ENCODE data around the gene PNLIPRP2.

The PNLIPRP2 gene

GRCh38 chr10:116660860-116661259, 40.1 kb downstream of the PNLIPRP2 start:
- Histone ChIP-seq H2BK5ac (ENCODE audit: low read depth, low read length, poor library complexity, severe bottlenecking) (no peak overlapping the region), H3K27ac (ENCODE audit: low read length, poor library complexity, severe bottlenecking) (no peak overlapping the region), H2BK120ac (ENCODE audit: low read depth, low read length) (no peak overlapping the region), H3K9me3 (ENCODE audit: control insufficient read depth, low read length) (no peaks in the 10 kb centered on the region), H4K91ac (ENCODE audit: low read length) (no peak overlapping the region), H2BK15ac (ENCODE audit: low read depth, poor library complexity, severe bottlenecking) (no peak overlapping the region), H3K4me2 (ENCODE audit: low read length, poor library complexity, severe bottlenecking) (no peak overlapping the region), H2AK5ac (ENCODE audit: low read length, severe bottlenecking) (no peak overlapping the region), H3K4me3 (ENCODE audit: insufficient read depth in 1 of 2, low read depth in 1 of 2, low read length in 2 of 2) (no peak overlapping the region), H3K79me1 (replicated peaks; ENCODE audit: low read length, poor library complexity, severe bottlenecking) (no peaks in the 10 kb centered on the region), H3K4me1 (ENCODE audit: control insufficient read depth, insufficient read depth, low read depth, low read length) (no peaks in the 10 kb centered on the region), H3K14ac (ENCODE audit: low read length in 2 of 2) (no peak overlapping the region), H3K23ac (ENCODE audit: low read length in 2 of 2) (no peak overlapping the region), H3K27me3 (ENCODE audit: control insufficient read depth in 1 of 2, insufficient read depth in 1 of 2, low read length in 2 of 2) (peaks cover 23 to 27% of the 10 kb centered on the region in 2 experiments), H2AFZ (ENCODE audit: low read depth, low read length) (no peak overlapping the region), H3K36me3 (ENCODE audit: control insufficient read depth in 1 of 2, insufficient read depth in 2 of 2, low read depth in 1 of 2, low read length in 2 of 2) (no peaks in the 10 kb centered on the region), H3K4ac (ENCODE audit: low read depth in 1 of 2, low read length in 2 of 2) (no peak overlapping the region), H3K18ac (ENCODE audit: low read depth in 1 of 2, low read length in 2 of 2) (no peak overlapping the region), H3K9ac (ENCODE audit: low read length) (no peak overlapping the region), H2BK12ac (ENCODE audit: low read length in 2 of 2) (no peak overlapping the region), H4K8ac (ENCODE audit: low read length) (no peak overlapping the region)
- 47% methylated on average over 5 of the region's 5 CpGs for WGBS
- no peak for DNase-seq

- no peak overlapping the region for H2BK5ac ChIP-seq (ENCODE audit: low read depth, low read length, poor library complexity, severe bottlenecking)
- H3K4me1 ChIP-seq (ENCODE audit: control insufficient read depth, insufficient read depth, low read depth, low read length) = no peaks in the 10 kb centered on the region
- no peaks in the 10 kb centered on the region for H3K79me1 ChIP-seq (replicated peaks; ENCODE audit: low read length, poor library complexity, severe bottlenecking)
- no peak overlapping the region for H3K14ac ChIP-seq (ENCODE audit: low read length in 2 of 2)
- H3K9ac ChIP-seq (ENCODE audit: low read length) = no peak overlapping the region
- no peak overlapping the region for H2BK12ac ChIP-seq (ENCODE audit: low read length in 2 of 2)
- no peak overlapping the region for H2AK5ac ChIP-seq (ENCODE audit: low read length, severe bottlenecking)
- H3K4ac ChIP-seq (ENCODE audit: low read depth in 1 of 2, low read length in 2 of 2) = no peak overlapping the region
- no peaks in the 10 kb centered on the region for H3K9me3 ChIP-seq (ENCODE audit: control insufficient read depth, low read length)
- H3K18ac ChIP-seq (ENCODE audit: low read depth in 1 of 2, low read length in 2 of 2) = no peak overlapping the region
- peaks cover 22 to 36% of the 10 kb centered on the region in 2 experiments for H3K27me3 ChIP-seq (ENCODE audit: control insufficient read depth in 1 of 2, insufficient read depth in 1 of 2, low read length in 2 of 2)
- no peak overlapping the region for H2BK15ac ChIP-seq (ENCODE audit: low read depth, poor library complexity, severe bottlenecking)
- no peak overlapping the region for H3K23ac ChIP-seq (ENCODE audit: low read length in 2 of 2)
- no peaks in the 10 kb centered on the region for H3K36me3 ChIP-seq (ENCODE audit: control insufficient read depth in 1 of 2, insufficient read depth in 2 of 2, low read depth in 1 of 2, low read length in 2 of 2)
- no peak overlapping the region for H3K4me2 ChIP-seq (ENCODE audit: low read length, poor library complexity, severe bottlenecking)
- no peak overlapping the region for H2BK120ac ChIP-seq (ENCODE audit: low read depth, low read length)
- WGBS = 85% methylated on average over 7 of the region's 7 CpGs
- no peak for DNase-seq
- H3K27ac ChIP-seq (ENCODE audit: low read length, poor library complexity, severe bottlenecking) = no peak overlapping the region
- no peak overlapping the region for H4K91ac ChIP-seq (ENCODE audit: low read length)
- no peak overlapping the region for H2AFZ ChIP-seq (ENCODE audit: low read depth, low read length)
- no peak overlapping the region for H4K8ac ChIP-seq (ENCODE audit: low read length)
- H3K4me3 ChIP-seq (ENCODE audit: insufficient read depth in 1 of 2, low read depth in 1 of 2, low read length in 2 of 2) = no peak overlapping the region
These were observed 42.6 kb downstream of the PNLIPRP2 start for GRCh38 chr10:116663342-116663741.

DNA sequence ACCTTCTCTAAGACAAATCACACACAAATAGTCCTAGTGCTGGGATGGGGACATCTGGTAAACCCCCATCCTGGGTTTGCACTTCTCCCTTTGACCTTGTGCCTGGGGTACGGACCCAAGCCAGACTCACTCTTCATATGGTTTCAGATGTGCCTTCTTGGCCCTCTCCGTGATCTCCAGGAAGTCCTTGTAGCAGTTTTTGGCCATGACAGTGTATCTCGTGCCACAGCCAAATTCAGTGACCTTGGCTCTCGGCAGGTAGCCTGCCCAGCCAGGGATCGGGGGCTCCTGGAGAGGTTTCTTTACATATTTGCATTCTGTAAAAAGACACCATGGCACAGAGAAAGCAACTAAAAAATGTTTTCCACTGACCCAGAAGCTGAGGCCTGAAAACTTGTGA, 43.9 kb downstream of the PNLIPRP2 start:
- H3K36me3 ChIP-seq (ENCODE audit: control insufficient read depth in 1 of 2, insufficient read depth in 2 of 2, low read depth in 1 of 2, low read length in 2 of 2) = no peaks in the 10 kb centered on the region
- H3K4me1 ChIP-seq (ENCODE audit: control insufficient read depth, insufficient read depth, low read depth, low read length) = peaks cover 4% of the 10 kb centered on the region
- 77% methylated on average over 5 of the region's 5 CpGs for WGBS
- H3K4ac ChIP-seq (ENCODE audit: low read depth in 1 of 2, low read length in 2 of 2) = no peak overlapping the region
- H3K4me2 ChIP-seq (ENCODE audit: low read length, poor library complexity, severe bottlenecking) = no peak overlapping the region
- no peak overlapping the region for H2BK12ac ChIP-seq (ENCODE audit: low read length in 2 of 2)
- no peak overlapping the region for H3K14ac ChIP-seq (ENCODE audit: low read length in 2 of 2)
- no peaks in the 10 kb centered on the region for H3K79me1 ChIP-seq (replicated peaks; ENCODE audit: low read length, poor library complexity, severe bottlenecking)
- H3K18ac ChIP-seq (ENCODE audit: low read depth in 1 of 2, low read length in 2 of 2) = no peak overlapping the region
- H3K9me3 ChIP-seq (ENCODE audit: control insufficient read depth, low read length) = no peaks in the 10 kb centered on the region
- no peak overlapping the region for H3K23ac ChIP-seq (ENCODE audit: low read length in 2 of 2)
- H4K8ac ChIP-seq (ENCODE audit: low read length) = no peak overlapping the region
- no peak overlapping the region for H2AK5ac ChIP-seq (ENCODE audit: low read length, severe bottlenecking)
- H3K27me3 ChIP-seq (ENCODE audit: control insufficient read depth in 1 of 2, insufficient read depth in 1 of 2, low read length in 2 of 2) = peaks cover 13 to 43% of the 10 kb centered on the region in 2 experiments
- no peak overlapping the region for H2BK120ac ChIP-seq (ENCODE audit: low read depth, low read length)
- no peak overlapping the region for H3K4me3 ChIP-seq (ENCODE audit: insufficient read depth in 1 of 2, low read depth in 1 of 2, low read length in 2 of 2)
- H3K27ac ChIP-seq (ENCODE audit: low read length, poor library complexity, severe bottlenecking) = no peak overlapping the region
- no peak overlapping the region for H4K91ac ChIP-seq (ENCODE audit: low read length)
- no peak overlapping the region for H3K9ac ChIP-seq (ENCODE audit: low read length)
- H2BK15ac ChIP-seq (ENCODE audit: low read depth, poor library complexity, severe bottlenecking) = no peak overlapping the region
- no peak overlapping the region for H2BK5ac ChIP-seq (ENCODE audit: low read depth, low read length, poor library complexity, severe bottlenecking)
- no peak for DNase-seq
- no peak overlapping the region for H2AFZ ChIP-seq (ENCODE audit: low read depth, low read length)

GRCh38 chr10:116665541-116666125, 44.9 kb downstream of the PNLIPRP2 start:
- no peak overlapping the region for H2BK120ac ChIP-seq (ENCODE audit: low read depth, low read length)
- H4K8ac ChIP-seq (ENCODE audit: low read length) = no peak overlapping the region
- no peaks in the 10 kb centered on the region for H3K79me1 ChIP-seq (replicated peaks; ENCODE audit: low read length, poor library complexity, severe bottlenecking)
- H2BK5ac ChIP-seq (ENCODE audit: low read depth, low read length, poor library complexity, severe bottlenecking) = no peak overlapping the region
- H3K36me3 ChIP-seq (ENCODE audit: control insufficient read depth in 1 of 2, insufficient read depth in 2 of 2, low read depth in 1 of 2, low read length in 2 of 2) = peaks cover 0 to 3% of the 10 kb centered on the region in 2 experiments
- H3K9me3 ChIP-seq (ENCODE audit: control insufficient read depth, low read length) = no peaks in the 10 kb centered on the region
- H4K91ac ChIP-seq (ENCODE audit: low read length) = no peak overlapping the region
- H3K14ac ChIP-seq (ENCODE audit: low read length in 2 of 2) = no peak overlapping the region
- H3K18ac ChIP-seq (ENCODE audit: low read depth in 1 of 2, low read length in 2 of 2) = no peak overlapping the region
- peaks cover 13% of the 10 kb centered on the region for H3K4me1 ChIP-seq (ENCODE audit: control insufficient read depth, insufficient read depth, low read depth, low read length)
- H2AFZ ChIP-seq (ENCODE audit: low read depth, low read length) = no peak overlapping the region
- H3K9ac ChIP-seq (ENCODE audit: low read length) = peak overlapping the region; percentile 63
- no peak overlapping the region for H3K4me2 ChIP-seq (ENCODE audit: low read length, poor library complexity, severe bottlenecking)
- H3K27ac ChIP-seq (ENCODE audit: low read length, poor library complexity, severe bottlenecking) = no peak overlapping the region
- H3K4me3 ChIP-seq (ENCODE audit: insufficient read depth in 1 of 2, low read depth in 1 of 2, low read length in 2 of 2) = peak overlapping the region in 1 of 2 experiments; percentile 74
- no peak for DNase-seq
- peaks cover 9 to 48% of the 10 kb centered on the region in 2 experiments for H3K27me3 ChIP-seq (ENCODE audit: control insufficient read depth in 1 of 2, insufficient read depth in 1 of 2, low read length in 2 of 2)
- WGBS = 87% methylated on average over 13 of the region's 13 CpGs
- no peak overlapping the region for H2BK15ac ChIP-seq (ENCODE audit: low read depth, poor library complexity, severe bottlenecking)
- H3K23ac ChIP-seq (ENCODE audit: low read length in 2 of 2) = no peak overlapping the region
- H2BK12ac ChIP-seq (ENCODE audit: low read length in 2 of 2) = no peak overlapping the region
- no peak overlapping the region for H2AK5ac ChIP-seq (ENCODE audit: low read length, severe bottlenecking)
- no peak overlapping the region for H3K4ac ChIP-seq (ENCODE audit: low read depth in 1 of 2, low read length in 2 of 2)
